ENCODE data around the gene CRYAA. TPM values are rescaled to one million over a fixed set of nuclear protein-coding genes. Genes with fewer than 3 reads are reported as not detected.

Gene CRYAA
- total RNA-seq, 3 donors from 2014 or later (not counting 1 experiment from before 2014, with no cell fraction given): not detected

DNA sequence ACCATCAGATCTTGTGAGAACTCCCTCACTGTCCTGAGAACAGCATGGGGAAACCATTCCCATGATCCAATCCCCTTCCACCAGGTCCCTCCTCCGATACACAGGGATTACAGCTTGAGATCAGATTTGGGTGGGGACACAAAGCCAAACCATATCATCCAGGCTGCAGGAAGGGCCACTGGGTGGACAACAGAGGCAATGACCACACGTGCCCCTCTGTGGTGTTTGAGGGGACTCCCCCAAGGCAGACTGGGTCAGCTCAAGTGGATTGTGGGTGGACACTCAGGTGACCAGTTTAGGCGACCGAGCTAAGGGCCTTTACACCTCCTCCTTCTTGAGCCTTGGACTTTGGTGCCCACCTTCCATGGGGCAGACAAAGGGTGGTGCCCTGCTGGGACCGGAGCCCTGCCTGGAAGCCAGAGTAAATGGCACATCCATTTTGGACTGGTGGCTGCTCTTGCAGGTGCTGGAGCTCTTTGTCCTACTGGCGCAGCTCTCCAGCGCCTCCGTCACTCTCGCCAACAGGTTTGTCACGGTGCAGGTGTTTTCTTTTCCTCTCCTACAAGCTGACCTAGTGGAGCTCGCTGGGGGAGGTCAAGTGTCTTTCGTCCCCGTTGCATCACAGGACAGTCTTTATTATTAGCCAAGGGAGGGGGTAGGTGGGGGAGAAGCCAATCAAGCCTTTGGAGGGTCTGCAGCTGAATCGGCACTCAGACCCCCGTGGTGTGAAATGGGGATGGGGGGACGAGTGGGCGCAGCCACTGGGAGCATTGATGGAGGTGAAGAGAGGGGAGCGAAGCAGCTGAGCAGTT is 37.6 kb downstream of the CRYAA start:
- no peak overlapping the region for H3K4me3 ChIP-seq (ENCODE audit: low read length)
- Mint-ChIP-seq H3K4me1 (peaks cover 0 to 3% of the 10 kb centered on the region in 2 donors), H3K9me3 (peaks cover 4% of the 10 kb centered on the region in 2 donors), H3K27me3 (ENCODE audit: low read depth in 2 of 2) (peaks cover 0 to 9% of the 10 kb centered on the region in 2 donors), H3K36me3 (peaks cover 7% of the 10 kb centered on the region), H3K4me3 (no peak overlapping the region), H3K27ac (no peak overlapping the region)
- intact Hi-C loops (cut with micrococcal nuclease): no loop called here
- H3K27ac ChIP-seq (ENCODE audit: low read length): no peak overlapping the region
- H3K36me3 ChIP-seq (ENCODE audit: control insufficient read depth, insufficient read depth, low read length): no peaks in the 10 kb centered on the region
- ATAC-seq (no peak), DNase-seq (no peak)
- no peaks in the 10 kb centered on the region for H3K27me3 ChIP-seq (ENCODE audit: control insufficient read depth, insufficient read depth, low read length)
- WGBS (ENCODE audit: insufficient coverage): 85% methylated on average over 18 of the region's 18 CpGs
- no peaks in the 10 kb centered on the region for H3K9me3 ChIP-seq (ENCODE audit: control insufficient read depth, insufficient read depth, low read length)
- TF ChIP-seq, protein P1, sequence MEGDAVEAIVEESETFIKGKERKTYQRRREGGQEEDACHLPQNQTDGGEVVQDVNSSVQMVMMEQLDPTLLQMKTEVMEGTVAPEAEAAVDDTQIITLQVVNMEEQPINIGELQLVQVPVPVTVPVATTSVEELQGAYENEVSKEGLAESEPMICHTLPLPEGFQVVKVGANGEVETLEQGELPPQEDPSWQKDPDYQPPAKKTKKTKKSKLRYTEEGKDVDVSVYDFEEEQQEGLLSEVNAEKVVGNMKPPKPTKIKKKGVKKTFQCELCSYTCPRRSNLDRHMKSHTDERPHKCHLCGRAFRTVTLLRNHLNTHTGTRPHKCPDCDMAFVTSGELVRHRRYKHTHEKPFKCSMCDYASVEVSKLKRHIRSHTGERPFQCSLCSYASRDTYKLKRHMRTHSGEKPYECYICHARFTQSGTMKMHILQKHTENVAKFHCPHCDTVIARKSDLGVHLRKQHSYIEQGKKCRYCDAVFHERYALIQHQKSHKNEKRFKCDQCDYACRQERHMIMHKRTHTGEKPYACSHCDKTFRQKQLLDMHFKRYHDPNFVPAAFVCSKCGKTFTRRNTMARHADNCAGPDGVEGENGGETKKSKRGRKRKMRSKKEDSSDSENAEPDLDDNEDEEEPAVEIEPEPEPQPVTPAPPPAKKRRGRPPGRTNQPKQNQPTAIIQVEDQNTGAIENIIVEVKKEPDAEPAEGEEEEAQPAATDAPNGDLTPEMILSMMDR (IDR thresholded peaks at IDR 0.05): no peak
- no peaks in the 10 kb centered on the region for H3K4me1 ChIP-seq (ENCODE audit: control insufficient read depth, insufficient read depth, low read length)

DNA sequence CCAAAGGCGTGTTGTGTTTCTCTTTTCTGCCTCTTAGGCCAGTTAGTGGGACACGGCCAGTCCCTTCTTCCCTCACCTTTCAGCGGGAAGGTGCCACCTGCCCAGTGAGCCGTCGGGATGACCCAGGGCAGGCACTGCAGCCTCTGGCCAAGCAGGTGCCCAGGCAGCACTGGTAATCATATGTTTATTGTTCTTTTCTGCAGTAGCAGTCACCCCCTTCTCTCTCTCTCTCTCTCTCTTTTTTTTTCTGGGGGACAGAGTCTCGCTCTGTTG is 38.2 kb downstream of the CRYAA start:
- H3K9me3 Mint-ChIP-seq: peaks cover 1 to 2% of the 10 kb centered on the region in 2 donors
- ATAC-seq (no peak), DNase-seq (no peak)
- no peaks in the 10 kb centered on the region for H3K4me1 ChIP-seq (ENCODE audit: control insufficient read depth, insufficient read depth, low read length)
- intact Hi-C loops (cut with micrococcal nuclease): no loop called here
- 79% methylated on average over 6 of the region's 6 CpGs for WGBS (ENCODE audit: insufficient coverage)
- peaks cover 0 to 5% of the 10 kb centered on the region in 2 donors for H3K4me1 Mint-ChIP-seq
- no peak overlapping the region for H3K4me3 Mint-ChIP-seq
- H3K27ac ChIP-seq (ENCODE audit: low read length): no peak overlapping the region
- H3K27me3 ChIP-seq (ENCODE audit: control insufficient read depth, insufficient read depth, low read length): no peaks in the 10 kb centered on the region
- H3K4me3 ChIP-seq (ENCODE audit: low read length): no peak overlapping the region
- peaks cover 0 to 8% of the 10 kb centered on the region in 2 donors for H3K27me3 Mint-ChIP-seq (ENCODE audit: low read depth in 2 of 2)
- no peak overlapping the region for H3K27ac Mint-ChIP-seq
- no peaks in the 10 kb centered on the region for H3K36me3 ChIP-seq (ENCODE audit: control insufficient read depth, insufficient read depth, low read length)
- no peaks in the 10 kb centered on the region for H3K9me3 ChIP-seq (ENCODE audit: control insufficient read depth, insufficient read depth, low read length)
- TF ChIP-seq, protein P1 (IDR thresholded peaks at IDR 0.05): no peak
- peaks cover 2% of the 10 kb centered on the region for H3K36me3 Mint-ChIP-seq

DNA sequence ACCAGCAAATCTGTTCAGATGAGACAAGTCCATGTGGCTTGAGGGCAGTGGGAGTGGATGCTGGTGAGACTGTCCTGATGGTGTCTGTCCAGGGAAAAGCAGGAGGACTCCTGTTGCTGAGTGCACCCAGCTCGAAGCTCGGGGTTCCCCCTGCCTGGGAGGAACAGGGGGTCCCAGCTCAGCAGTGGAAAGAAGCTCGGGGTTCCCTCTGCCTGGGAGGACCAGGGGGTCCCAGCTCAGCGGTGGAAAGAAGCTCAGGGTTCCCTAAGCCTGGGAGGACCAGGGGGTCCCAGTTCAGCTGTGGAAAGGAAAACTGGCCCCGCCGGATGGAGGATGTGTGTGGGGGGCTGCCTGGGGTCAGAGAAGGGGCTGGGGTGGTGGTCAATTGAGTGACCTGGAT is 39.1 kb downstream of the CRYAA start:
- Mint-ChIP-seq H3K36me3 (no peaks in the 10 kb centered on the region), H3K27me3 (ENCODE audit: low read depth in 2 of 2) (peaks cover 0 to 7% of the 10 kb centered on the region in 2 donors), H3K27ac (no peak overlapping the region), H3K4me3 (no peak overlapping the region), H3K9me3 (no peaks in the 10 kb centered on the region), H3K4me1 (peaks cover 0 to 5% of the 10 kb centered on the region in 2 donors)
- intact Hi-C loops (cut with micrococcal nuclease): no loop called here
- TF ChIP-seq, protein P1 (IDR thresholded peaks at IDR 0.05): no peak
- no peaks in the 10 kb centered on the region for H3K36me3 ChIP-seq (ENCODE audit: control insufficient read depth, insufficient read depth, low read length)
- no peaks in the 10 kb centered on the region for H3K27me3 ChIP-seq (ENCODE audit: control insufficient read depth, insufficient read depth, low read length)
- DNase-seq (no peak), ATAC-seq (no peak)
- no peak overlapping the region for H3K27ac ChIP-seq (ENCODE audit: low read length)
- H3K4me3 ChIP-seq (ENCODE audit: low read length): no peak overlapping the region
- no peaks in the 10 kb centered on the region for H3K9me3 ChIP-seq (ENCODE audit: control insufficient read depth, insufficient read depth, low read length)
- 78% methylated on average over 6 of the region's 6 CpGs for WGBS (ENCODE audit: insufficient coverage)
- no peaks in the 10 kb centered on the region for H3K4me1 ChIP-seq (ENCODE audit: control insufficient read depth, insufficient read depth, low read length)
